KOPT-K1 (cell line): ENCODE data around the gene RENBP.
A peak's percentile ranks its signal among the peaks of the same experiment; 100 is the strongest.
"Not testable (repeated sequence)": the region's sequence is repeated elsewhere in the genome, so short reads cannot be mapped to it uniquely, and the experiment has no call there.

Source experiments
- H3K27ac ChIP-seq: fragments of 200-600 bp; sonication (generic); 2 replicates; pipeline ENCODE4 v1.5.1; 2016; ENCODE audit warnings: antibody characterized with exemption, mild to moderate bottlenecking, low read depth, low read length; ENCODE audit not compliant: poor library complexity, severe bottlenecking
- H3K36me3 ChIP-seq: fragments of 200-600 bp; sonication (generic); 2 replicates; pipeline ENCODE4 v1.5.1; 2017; ENCODE audit warnings: antibody characterized with exemption, mild to moderate bottlenecking, low read length, moderate library complexity; ENCODE audit not compliant: insufficient read depth
- H3K9me3 ChIP-seq: fragments of 200-600 bp; sonication (generic); 2 replicates; pipeline ENCODE4 v1.5.1; 2017; ENCODE audit warnings: antibody characterized with exemption, low read length, mild to moderate bottlenecking; ENCODE audit not compliant: insufficient read depth, poor library complexity, severe bottlenecking

The RENBP gene

GRCh38 chrX:153944140-153944799 is at the start of gene RENBP:
TSS of gene RENBP (minus strand) at chrX:153944643. CDS start at chrX:153944610, 33 bp downstream.
- H3K27ac ChIP-seq = peak within 1 kb of the TSS; percentile 69
- no peaks in the 10 kb centered on the region for H3K9me3 ChIP-seq
- H3K36me3 ChIP-seq = peaks cover 32% of the 10 kb centered on the region; the same call in 1 of the 2 replicates

- Histone ChIP-seq H3K27ac (peak overlapping the region; percentile 31), H3K9me3 (no peaks in the 10 kb centered on the region), H3K36me3 (no peaks in the 10 kb centered on the region)
Measured at GRCh38 chrX:153993978-153994377, 49.5 kb upstream of the RENBP start.

GRCh38 chrX:153993079-153993478 is 48.6 kb upstream of the RENBP start:
- Histone ChIP-seq H3K9me3 (no peaks in the 10 kb centered on the region), H3K36me3 (no peaks in the 10 kb centered on the region), H3K27ac (no peak overlapping the region)

- Histone ChIP-seq H3K27ac (no peak overlapping the region), H3K36me3 (no peaks in the 10 kb centered on the region), H3K9me3 (no peaks in the 10 kb centered on the region)
Measured at GRCh38 chrX:153992180-153992579, 47.7 kb upstream of the RENBP start.

GRCh38 chrX:153991013-153991580 is 46.7 kb upstream of the RENBP start:
- no peaks in the 10 kb centered on the region for H3K36me3 ChIP-seq
- peak overlapping the region; percentile 77 for H3K27ac ChIP-seq
- H3K9me3 ChIP-seq = no peaks in the 10 kb centered on the region

- peak overlapping the region; percentile 77 for H3K27ac ChIP-seq
- no peaks in the 10 kb centered on the region for H3K9me3 ChIP-seq
- H3K36me3 ChIP-seq = no peaks in the 10 kb centered on the region
Measured at GRCh38 chrX:153989973-153990655, 45.7 kb upstream of the RENBP start.

- no peaks in the 10 kb centered on the region for H3K9me3 ChIP-seq
- H3K27ac ChIP-seq = peak overlapping the region; percentile 77
- no peaks in the 10 kb centered on the region for H3K36me3 ChIP-seq
Measured at GRCh38 chrX:153988493-153988892, 44.0 kb upstream of the RENBP start.

GRCh38 chrX:153984351-153985178 is 40.1 kb upstream of the RENBP start:
- Histone ChIP-seq H3K9me3 (no peaks in the 10 kb centered on the region), H3K27ac (peak overlapping the region; percentile 100)

GRCh38 chrX:153983321-153983801 is 38.9 kb upstream of the RENBP start:
- H3K36me3 ChIP-seq = no peaks in the 10 kb centered on the region
- H3K27ac ChIP-seq = peak overlapping the region; percentile 100
- H3K9me3 ChIP-seq = no peaks in the 10 kb centered on the region

More at GRCh38 chrX:153984351-153985178, 40.1 kb upstream of the RENBP start:
- H3K36me3 ChIP-seq = no peaks in the 10 kb centered on the region

- H3K27ac ChIP-seq = peak overlapping the region; percentile 100
- H3K36me3 ChIP-seq = no peaks in the 10 kb centered on the region
- H3K9me3 ChIP-seq = no peaks in the 10 kb centered on the region
Measured at GRCh38 chrX:153981771-153982533, 37.5 kb upstream of the RENBP start.

GRCh38 chrX:153981231-153981630 is 36.8 kb upstream of the RENBP start:
- H3K27ac ChIP-seq = peak overlapping the region; percentile 100
- no peaks in the 10 kb centered on the region for H3K9me3 ChIP-seq

GRCh38 chrX:153980394-153980793 is 36.0 kb upstream of the RENBP start:
- not testable (repeated sequence) for H3K36me3 ChIP-seq, H3K9me3 ChIP-seq
- H3K27ac ChIP-seq = peak overlapping the region; percentile 100

More at GRCh38 chrX:153981231-153981630, 36.8 kb upstream of the RENBP start:
- H3K36me3 ChIP-seq = no peaks in the 10 kb centered on the region

GRCh38 chrX:153974726-153975286 is 30.4 kb upstream of the RENBP start:
- Histone ChIP-seq H3K9me3 (no peaks in the 10 kb centered on the region), H3K36me3 (peaks cover under 1% of the 10 kb centered on the region; the same call in 1 of the 2 replicates), H3K27ac (peak overlapping the region; percentile 100)
